ENCODE results near the gene PTPN2.

PTPN2 gene

DNA sequence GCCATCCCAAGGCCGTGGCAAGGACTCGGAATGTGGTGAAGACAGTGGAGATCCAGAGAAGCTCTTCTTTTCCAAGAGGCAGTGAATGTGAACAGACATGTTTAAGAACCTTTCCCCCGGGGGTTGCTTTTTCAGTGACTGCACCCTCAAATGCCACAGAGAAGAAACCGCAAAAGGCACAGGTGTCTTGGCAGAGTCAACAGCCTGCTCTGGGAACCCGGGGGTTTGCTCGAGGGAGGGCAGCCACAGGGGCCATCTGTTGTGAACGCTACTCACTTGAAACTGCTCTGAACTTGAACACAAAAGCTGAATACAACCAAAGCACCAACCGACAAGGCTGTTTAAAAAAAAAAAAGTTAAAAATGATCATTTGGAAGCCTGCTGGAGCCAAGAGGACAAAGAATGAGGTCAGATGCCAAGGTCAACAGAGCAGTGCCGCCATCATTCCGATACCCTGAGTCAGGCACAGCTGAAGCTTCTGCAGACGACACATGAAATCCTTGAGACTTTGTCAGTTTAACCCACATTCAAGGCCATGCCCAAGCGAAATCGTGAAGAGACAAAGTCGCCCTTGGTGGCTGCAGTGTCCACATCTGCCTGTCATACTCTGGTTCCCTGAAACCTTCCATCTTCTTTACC, 133.8 kb downstream of the PTPN2 start:
- no peak for TF ChIP-seq EZH2 (IDR thresholded peaks at IDR 0.05; ENCODE audit: borderline replicate concordance, low read depth, low read length, severe bottlenecking)
- TF ChIP-seq, protein P1, sequence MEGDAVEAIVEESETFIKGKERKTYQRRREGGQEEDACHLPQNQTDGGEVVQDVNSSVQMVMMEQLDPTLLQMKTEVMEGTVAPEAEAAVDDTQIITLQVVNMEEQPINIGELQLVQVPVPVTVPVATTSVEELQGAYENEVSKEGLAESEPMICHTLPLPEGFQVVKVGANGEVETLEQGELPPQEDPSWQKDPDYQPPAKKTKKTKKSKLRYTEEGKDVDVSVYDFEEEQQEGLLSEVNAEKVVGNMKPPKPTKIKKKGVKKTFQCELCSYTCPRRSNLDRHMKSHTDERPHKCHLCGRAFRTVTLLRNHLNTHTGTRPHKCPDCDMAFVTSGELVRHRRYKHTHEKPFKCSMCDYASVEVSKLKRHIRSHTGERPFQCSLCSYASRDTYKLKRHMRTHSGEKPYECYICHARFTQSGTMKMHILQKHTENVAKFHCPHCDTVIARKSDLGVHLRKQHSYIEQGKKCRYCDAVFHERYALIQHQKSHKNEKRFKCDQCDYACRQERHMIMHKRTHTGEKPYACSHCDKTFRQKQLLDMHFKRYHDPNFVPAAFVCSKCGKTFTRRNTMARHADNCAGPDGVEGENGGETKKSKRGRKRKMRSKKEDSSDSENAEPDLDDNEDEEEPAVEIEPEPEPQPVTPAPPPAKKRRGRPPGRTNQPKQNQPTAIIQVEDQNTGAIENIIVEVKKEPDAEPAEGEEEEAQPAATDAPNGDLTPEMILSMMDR (IDR thresholded peaks at IDR 0.05; ENCODE audit: borderline replicate concordance, extremely low read depth, low read length, poor library complexity, severe bottlenecking): no peak
- Histone ChIP-seq H3K27ac (ENCODE audit: low read length) (peak overlapping the region; percentile 99), H3K4me2 (ENCODE audit: insufficient read depth, low read length) (peak overlapping the region; percentile 53), H4K20me1 (ENCODE audit: insufficient read depth, low read length) (no peaks in the 10 kb centered on the region), H3K27me3 (ENCODE audit: insufficient read depth, low read length, poor library complexity) (no peaks in the 10 kb centered on the region), H3K36me3 (ENCODE audit: insufficient read depth, low read length) (peaks cover 77% of the 10 kb centered on the region), H3K9me3 (ENCODE audit: insufficient read depth, low read length, severe bottlenecking) (no peaks in the 10 kb centered on the region), H3K4me1 (ENCODE audit: insufficient read depth, low read length) (peaks cover 85% of the 10 kb centered on the region), H3K4me3 (ENCODE audit: low read depth in 1 of 2, low read length in 2 of 2) (peak overlapping the region in 1 of 2 experiments; percentile 17; a peak in 1 of 4 replicates), H3K9ac (ENCODE audit: low read depth, low read length) (peak overlapping the region; percentile 66), H2AFZ (ENCODE audit: low read depth, low read length) (peak overlapping the region; percentile 56), H3K79me2 (ENCODE audit: insufficient read depth, low read length) (peaks cover 54% of the 10 kb centered on the region)
- DNase-seq: peak; percentile 98
- peak; percentile 85 for ATAC-seq (ENCODE audit: insufficient read depth, low read depth)

- no peaks in the 10 kb centered on the region for H3K9me3 ChIP-seq (ENCODE audit: insufficient read depth, low read length, severe bottlenecking)
- no peak for ATAC-seq (ENCODE audit: insufficient read depth, low read depth)
- H4K20me1 ChIP-seq (ENCODE audit: insufficient read depth, low read length): no peaks in the 10 kb centered on the region
- TF ChIP-seq, protein P1 (IDR thresholded peaks at IDR 0.05; ENCODE audit: borderline replicate concordance, extremely low read depth, low read length, poor library complexity, severe bottlenecking): no peak
- no peak for TF ChIP-seq EZH2 (IDR thresholded peaks at IDR 0.05; ENCODE audit: borderline replicate concordance, low read depth, low read length, severe bottlenecking)
- peak overlapping the region; percentile 99 for H3K27ac ChIP-seq (ENCODE audit: low read length)
- H3K4me2 ChIP-seq (ENCODE audit: insufficient read depth, low read length): peak overlapping the region; percentile 35
- peaks cover 72% of the 10 kb centered on the region for H3K36me3 ChIP-seq (ENCODE audit: insufficient read depth, low read length)
- peak overlapping the region in 1 of 2 experiments; percentile 10; a peak in 1 of 4 replicates for H3K4me3 ChIP-seq (ENCODE audit: low read depth in 1 of 2, low read length in 2 of 2)
- no peaks in the 10 kb centered on the region for H3K27me3 ChIP-seq (ENCODE audit: insufficient read depth, low read length, poor library complexity)
- peaks cover 43% of the 10 kb centered on the region for H3K79me2 ChIP-seq (ENCODE audit: insufficient read depth, low read length)
- peaks cover 74% of the 10 kb centered on the region for H3K4me1 ChIP-seq (ENCODE audit: insufficient read depth, low read length)
- no peak overlapping the region for H2AFZ ChIP-seq (ENCODE audit: low read depth, low read length)
- no peak for DNase-seq
- peak overlapping the region; percentile 49 for H3K9ac ChIP-seq (ENCODE audit: low read depth, low read length)
Measured at GRCh38 chr18:12749121-12749520, 134.9 kb downstream of the PTPN2 start.

DNA sequence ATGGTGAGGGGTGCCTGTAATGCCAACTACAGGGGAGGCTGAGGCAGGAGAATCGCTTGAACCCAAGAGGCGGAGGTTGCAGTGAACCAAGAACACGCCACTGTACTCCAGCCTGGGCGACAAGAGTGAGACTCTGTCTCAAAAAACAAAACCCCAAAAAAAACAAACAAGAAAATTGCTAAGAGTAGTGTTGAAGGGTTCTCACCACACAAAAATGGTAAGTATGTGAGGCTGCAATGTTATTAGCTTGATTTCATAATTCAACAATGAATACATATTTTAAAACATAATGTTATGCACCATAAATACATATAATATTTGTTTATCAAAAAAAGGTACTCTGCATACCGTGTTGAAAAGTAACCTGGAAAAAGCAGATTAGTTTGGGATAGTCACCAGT, 135.4 kb downstream of the PTPN2 start:
- Histone ChIP-seq H3K4me1 (ENCODE audit: insufficient read depth, low read length) (peaks cover 69% of the 10 kb centered on the region), H3K4me2 (ENCODE audit: insufficient read depth, low read length) (peak overlapping the region; percentile 8; the same call in 1 of the 2 replicates), H3K4me3 (ENCODE audit: low read depth in 1 of 2, low read length in 2 of 2) (no peak overlapping the region), H3K27ac (ENCODE audit: low read length) (peak overlapping the region; percentile 99), H3K9ac (ENCODE audit: low read depth, low read length) (peak overlapping the region; percentile 49), H3K79me2 (ENCODE audit: insufficient read depth, low read length) (peaks cover 39% of the 10 kb centered on the region), H4K20me1 (ENCODE audit: insufficient read depth, low read length) (no peaks in the 10 kb centered on the region), H2AFZ (ENCODE audit: low read depth, low read length) (no peak overlapping the region), H3K27me3 (ENCODE audit: insufficient read depth, low read length, poor library complexity) (no peaks in the 10 kb centered on the region), H3K36me3 (ENCODE audit: insufficient read depth, low read length) (peaks cover 70% of the 10 kb centered on the region), H3K9me3 (ENCODE audit: insufficient read depth, low read length, severe bottlenecking) (no peaks in the 10 kb centered on the region)
- TF ChIP-seq, protein P1 (IDR thresholded peaks at IDR 0.05; ENCODE audit: borderline replicate concordance, extremely low read depth, low read length, poor library complexity, severe bottlenecking): no peak
- TF ChIP-seq EZH2 (IDR thresholded peaks at IDR 0.05; ENCODE audit: borderline replicate concordance, low read depth, low read length, severe bottlenecking): no peak
- no peak for ATAC-seq (ENCODE audit: insufficient read depth, low read depth)
- no peak for DNase-seq
